Ishikawa (cell line): ENCODE results near the gene CDIP1.

ENCODE experiments used
- CEBPB ChIP-seq: IDR thresholded peaks from 2 replicates; pipeline ENCODE4 v1.6.1; 2012
- CREB1 ChIP-seq: IDR thresholded peaks from 2 replicates; pipeline ENCODE4 v1.6.1; 2012; ENCODE audit warnings: low read depth
- EGR1 ChIP-seq: IDR thresholded peaks from 2 replicates; pipeline ENCODE4 v1.6.1; 2012
- EP300 ChIP-seq: IDR thresholded peaks from 2 replicates; pipeline ENCODE4 v1.6.1; 2012; ENCODE audit warnings: borderline replicate concordance
- FOXM1 ChIP-seq: IDR thresholded peaks from 2 replicates; pipeline ENCODE4 v1.6.1; 2012; ENCODE audit warnings: low read depth, borderline replicate concordance
- NFIC ChIP-seq: IDR thresholded peaks from 2 replicates; pipeline ENCODE4 v1.6.1; 2012
- RAD21 ChIP-seq: IDR thresholded peaks from 2 replicates; pipeline ENCODE4 v1.6.1; 2012; ENCODE audit warnings: low read depth
- TAF1 ChIP-seq: IDR thresholded peaks from 2 replicates; pipeline ENCODE4 v1.6.1; 2012; ENCODE audit warnings: low read depth, mild to moderate bottlenecking
- TCF12 ChIP-seq: IDR thresholded peaks from 2 replicates; pipeline ENCODE4 v1.6.1; 2012; ENCODE audit warnings: low read depth
- TEAD4 ChIP-seq: IDR thresholded peaks from 2 replicates; pipeline ENCODE4 v1.6.1; 2012
- YY1 ChIP-seq: IDR thresholded peaks from 2 replicates; pipeline ENCODE4 v1.6.1; 2012; ENCODE audit warnings: low read depth
- ZBTB7A ChIP-seq: IDR thresholded peaks from 2 replicates; pipeline ENCODE4 v1.6.1; 2012; ENCODE audit warnings: low read depth
- TF ChIP-seq, protein P1 (sequence below): IDR thresholded peaks from 2 replicates; pipeline ENCODE4 v1.6.1; 2012; ENCODE audit warnings: low read depth, mild to moderate bottlenecking
- TF ChIP-seq, protein P2 (sequence below): IDR thresholded peaks from 2 replicates; pipeline ENCODE4 v1.6.1; 2012
- TF ChIP-seq, protein P3 (sequence below): IDR thresholded peaks from 2 replicates; pipeline ENCODE4 v1.6.1; 2012

Gene CDIP1

DNA sequence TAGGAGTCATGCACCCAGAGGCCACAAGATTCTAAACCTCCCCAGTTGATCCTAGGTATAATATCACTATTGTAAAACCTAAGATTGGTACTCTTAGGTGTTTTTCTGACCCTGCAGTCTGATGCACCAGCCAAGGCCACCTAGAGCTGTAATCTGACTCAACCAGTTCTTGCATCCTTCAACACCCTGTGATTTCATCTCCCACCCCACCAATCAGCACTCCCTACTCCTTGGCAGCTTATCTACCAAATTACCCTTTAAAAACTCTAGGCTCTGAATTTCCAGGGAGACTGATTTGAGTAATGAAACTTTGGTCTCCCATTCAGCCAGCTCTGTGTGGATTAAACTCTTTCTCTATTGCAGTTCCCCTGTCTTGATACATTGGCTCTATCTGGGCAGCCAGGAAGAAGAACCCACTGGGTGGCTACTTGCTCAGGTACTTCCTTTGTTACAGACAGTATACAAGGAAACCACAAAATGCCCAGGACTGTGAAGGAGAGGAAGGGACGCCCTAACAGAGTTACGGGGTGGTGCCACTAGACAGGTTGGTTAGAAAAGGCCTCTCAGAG, 1.2 kb upstream of the CDIP1 start:
- TF ChIP-seq RAD21 (no peak), FOXM1 (no peak), ZBTB7A (no peak), EGR1 (no peak), NFIC (no peak), TCF12 (no peak), TEAD4 (no peak), EP300 (no peak), YY1 (no peak), TAF1 (no peak), CREB1 (no peak)
- TF ChIP-seq, protein P1, sequence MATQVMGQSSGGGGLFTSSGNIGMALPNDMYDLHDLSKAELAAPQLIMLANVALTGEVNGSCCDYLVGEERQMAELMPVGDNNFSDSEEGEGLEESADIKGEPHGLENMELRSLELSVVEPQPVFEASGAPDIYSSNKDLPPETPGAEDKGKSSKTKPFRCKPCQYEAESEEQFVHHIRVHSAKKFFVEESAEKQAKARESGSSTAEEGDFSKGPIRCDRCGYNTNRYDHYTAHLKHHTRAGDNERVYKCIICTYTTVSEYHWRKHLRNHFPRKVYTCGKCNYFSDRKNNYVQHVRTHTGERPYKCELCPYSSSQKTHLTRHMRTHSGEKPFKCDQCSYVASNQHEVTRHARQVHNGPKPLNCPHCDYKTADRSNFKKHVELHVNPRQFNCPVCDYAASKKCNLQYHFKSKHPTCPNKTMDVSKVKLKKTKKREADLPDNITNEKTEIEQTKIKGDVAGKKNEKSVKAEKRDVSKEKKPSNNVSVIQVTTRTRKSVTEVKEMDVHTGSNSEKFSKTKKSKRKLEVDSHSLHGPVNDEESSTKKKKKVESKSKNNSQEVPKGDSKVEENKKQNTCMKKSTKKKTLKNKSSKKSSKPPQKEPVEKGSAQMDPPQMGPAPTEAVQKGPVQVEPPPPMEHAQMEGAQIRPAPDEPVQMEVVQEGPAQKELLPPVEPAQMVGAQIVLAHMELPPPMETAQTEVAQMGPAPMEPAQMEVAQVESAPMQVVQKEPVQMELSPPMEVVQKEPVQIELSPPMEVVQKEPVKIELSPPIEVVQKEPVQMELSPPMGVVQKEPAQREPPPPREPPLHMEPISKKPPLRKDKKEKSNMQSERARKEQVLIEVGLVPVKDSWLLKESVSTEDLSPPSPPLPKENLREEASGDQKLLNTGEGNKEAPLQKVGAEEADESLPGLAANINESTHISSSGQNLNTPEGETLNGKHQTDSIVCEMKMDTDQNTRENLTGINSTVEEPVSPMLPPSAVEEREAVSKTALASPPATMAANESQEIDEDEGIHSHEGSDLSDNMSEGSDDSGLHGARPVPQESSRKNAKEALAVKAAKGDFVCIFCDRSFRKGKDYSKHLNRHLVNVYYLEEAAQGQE, result no peak
- TF ChIP-seq, protein P2, sequence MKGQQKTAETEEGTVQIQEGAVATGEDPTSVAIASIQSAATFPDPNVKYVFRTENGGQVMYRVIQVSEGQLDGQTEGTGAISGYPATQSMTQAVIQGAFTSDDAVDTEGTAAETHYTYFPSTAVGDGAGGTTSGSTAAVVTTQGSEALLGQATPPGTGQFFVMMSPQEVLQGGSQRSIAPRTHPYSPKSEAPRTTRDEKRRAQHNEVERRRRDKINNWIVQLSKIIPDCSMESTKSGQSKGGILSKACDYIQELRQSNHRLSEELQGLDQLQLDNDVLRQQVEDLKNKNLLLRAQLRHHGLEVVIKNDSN, result no peak
- TF ChIP-seq, protein P3, sequence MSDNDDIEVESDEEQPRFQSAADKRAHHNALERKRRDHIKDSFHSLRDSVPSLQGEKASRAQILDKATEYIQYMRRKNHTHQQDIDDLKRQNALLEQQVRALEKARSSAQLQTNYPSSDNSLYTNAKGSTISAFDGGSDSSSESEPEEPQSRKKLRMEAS, result no peak

DNA sequence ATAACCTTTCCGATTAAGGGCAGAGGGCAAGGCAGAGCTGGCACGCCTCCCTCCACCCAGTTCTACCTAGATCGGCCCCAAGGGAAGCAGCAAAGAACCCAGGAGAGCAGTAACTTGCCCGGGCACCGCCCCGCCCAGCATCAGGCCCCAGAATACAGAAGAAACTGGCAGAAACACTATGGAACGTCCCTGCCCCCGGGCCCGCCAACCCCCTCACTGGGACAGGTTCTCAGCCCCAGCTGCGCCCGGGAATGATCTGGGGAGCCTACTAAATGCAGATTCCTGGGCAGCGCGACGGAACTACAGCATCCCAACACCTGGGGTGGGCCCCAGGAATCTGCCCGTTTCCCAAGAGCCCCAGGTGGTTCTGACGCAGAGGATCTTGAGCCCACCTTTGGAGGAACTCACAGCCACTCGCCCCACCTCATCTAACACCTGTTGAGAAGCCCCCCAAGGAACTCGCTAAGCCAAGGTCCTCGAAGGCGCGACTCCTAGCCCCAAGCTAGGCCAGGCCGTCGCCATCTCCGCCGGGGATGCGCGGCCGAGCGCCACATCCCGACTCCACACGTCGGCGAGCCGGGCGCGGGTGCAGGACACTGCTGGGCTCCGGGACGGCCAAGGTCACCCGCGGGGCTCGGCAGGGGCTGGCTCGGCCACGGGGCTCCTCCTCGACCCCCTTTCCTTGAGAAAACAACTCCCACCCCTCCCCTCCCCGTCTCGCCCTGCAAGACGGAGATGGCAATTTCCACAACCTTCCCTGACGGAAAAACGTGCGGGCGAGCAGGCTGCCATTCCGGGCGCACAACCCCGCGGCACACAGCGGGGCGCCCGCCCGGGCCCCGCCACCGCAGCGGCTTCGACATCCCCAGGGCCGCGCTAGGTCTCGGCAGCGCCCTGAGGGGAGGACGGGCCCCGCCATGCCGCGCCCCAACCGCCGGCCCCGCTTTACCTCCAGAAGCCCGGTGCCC, 913 bp downstream of the CDIP1 start:
- TF ChIP-seq EP300 (no peak), NFIC (no peak), YY1 (no peak), TEAD4 (no peak), TAF1 (no peak), CREB1 (no peak)
- TF ChIP-seq, protein P2, result no peak

DNA sequence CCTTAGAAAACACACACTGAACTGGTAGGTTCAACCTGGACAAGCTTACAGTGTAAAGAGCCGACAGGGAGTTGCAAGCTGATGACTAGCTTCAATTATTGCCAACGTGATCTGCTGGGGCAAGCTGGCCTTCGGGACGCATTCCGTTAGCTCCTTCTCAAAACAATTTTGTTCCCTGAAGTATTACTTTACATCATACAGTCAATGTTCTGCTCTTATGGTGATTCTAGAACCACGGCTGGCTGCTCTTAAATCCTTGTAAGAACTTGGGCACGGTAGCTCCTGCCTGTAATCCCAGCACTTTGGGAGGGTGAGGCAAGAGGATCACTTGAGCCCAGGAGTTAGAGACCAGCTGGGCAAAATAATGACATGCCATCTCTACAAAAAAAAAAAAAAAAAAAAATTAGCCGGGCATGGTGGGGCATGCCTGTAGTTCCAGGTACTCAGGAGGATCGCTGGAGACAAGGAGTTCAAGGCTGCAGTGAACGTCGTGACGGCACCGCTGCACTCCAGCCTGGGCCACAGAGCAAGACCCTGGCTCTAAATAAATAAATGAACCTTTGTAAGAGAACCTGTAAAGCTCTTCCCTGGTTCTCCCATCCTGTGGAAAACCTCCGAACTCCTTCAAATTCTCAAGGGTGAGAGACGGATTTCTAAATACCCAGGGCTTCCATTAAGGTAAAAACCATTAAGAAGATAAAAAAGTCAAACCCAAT, 2.0 kb downstream of the CDIP1 start:
- no peak for TF ChIP-seq EGR1
- TF ChIP-seq, protein P3, result no peak
- no peak for TF ChIP-seq TEAD4
- TF ChIP-seq FOXM1, result no peak
- no peak for TF ChIP-seq ZBTB7A
- TF ChIP-seq TCF12, result no peak
- TF ChIP-seq, protein P2, result no peak

DNA sequence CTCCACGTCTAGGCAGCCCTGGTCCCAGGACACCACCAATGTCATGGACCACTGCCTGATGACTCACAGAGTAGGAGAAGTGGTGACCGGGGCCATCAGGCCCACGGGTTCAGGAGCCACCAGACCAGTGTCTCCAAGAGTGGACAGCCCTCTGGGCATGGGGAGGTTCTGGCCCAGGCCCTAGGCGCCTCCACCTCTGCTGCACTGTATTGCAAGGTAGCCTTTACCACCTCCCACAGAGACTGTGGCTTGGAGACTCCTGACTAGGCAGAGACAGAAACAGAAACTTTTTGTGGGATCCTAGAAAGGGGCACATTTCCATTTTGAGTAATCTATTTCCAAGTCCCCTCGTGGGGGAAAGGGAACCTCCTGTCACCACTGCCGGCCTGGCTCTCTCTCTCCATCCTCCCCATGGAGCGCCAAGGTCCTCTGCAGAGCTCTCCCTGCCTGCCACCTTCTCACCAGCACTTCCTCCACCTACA, 2.9 kb downstream of the CDIP1 start:
- TF ChIP-seq CEBPB (no peak), EGR1 (no peak)

DNA sequence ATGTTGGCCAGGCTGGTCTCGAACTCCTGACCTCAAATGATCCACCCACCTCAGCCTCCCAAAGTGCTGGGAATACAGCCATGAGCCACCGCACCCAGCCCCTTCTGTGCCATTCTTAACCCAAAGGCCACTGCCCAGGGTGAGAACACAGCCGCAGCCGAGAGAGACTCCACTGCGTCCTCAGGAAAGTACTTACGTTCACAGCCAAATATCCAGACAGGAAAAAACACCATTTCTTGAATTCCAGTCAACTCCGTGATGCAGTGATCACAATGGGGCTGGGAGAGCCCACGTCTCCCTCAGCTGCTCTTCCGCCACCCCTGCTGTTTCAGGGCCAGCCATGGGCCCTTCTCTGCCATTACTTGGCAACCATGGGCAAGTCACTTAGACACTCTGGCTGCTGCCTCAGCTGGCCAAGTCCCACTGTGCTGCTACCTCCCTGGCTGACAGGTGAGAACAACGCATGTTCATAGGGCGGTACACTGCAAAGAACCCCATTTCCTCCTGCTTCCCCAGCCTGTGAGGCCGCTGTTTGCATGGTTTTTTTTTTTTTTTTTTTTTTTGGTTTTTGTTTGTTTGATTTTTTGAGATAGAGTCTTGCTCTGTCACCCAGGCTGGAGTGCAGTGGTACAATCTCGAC, 4.3 kb downstream of the CDIP1 start:
- TF ChIP-seq ZBTB7A (no peak), YY1 (no peak), TAF1 (no peak), EP300 (no peak), FOXM1 (no peak), NFIC (no peak), CEBPB (no peak), TEAD4 (no peak), EGR1 (no peak), RAD21 (no peak), TCF12 (no peak), CREB1 (no peak)
- TF ChIP-seq, protein P1, result no peak
- TF ChIP-seq, protein P3, result no peak
- TF ChIP-seq, protein P2, result no peak
